NCI-H1105 treated with DMSO at 0.1 percent for 48 hours (cell line): Measurements from ENCODE around the gene TP53AIP1.
A peak's percentile ranks its signal among the peaks of the same experiment; 100 is the strongest.

Experiments used
- DNase-seq: peaks from one replicate; lab custom pipeline; 2025; lab: John Stamatoyannopoulos, UW

TP53AIP1 gene

GRCh38 chr11:128890543-128891368, 51.9 kb downstream of the TP53AIP1 start, which contains the start of gene KCNJ5:
TSS of gene KCNJ5 (plus strand) at chr11:128891356. CDS start at chr11:128911274, 19,918 bp downstream.
- peak; percentile 80 for DNase-seq

DNA sequence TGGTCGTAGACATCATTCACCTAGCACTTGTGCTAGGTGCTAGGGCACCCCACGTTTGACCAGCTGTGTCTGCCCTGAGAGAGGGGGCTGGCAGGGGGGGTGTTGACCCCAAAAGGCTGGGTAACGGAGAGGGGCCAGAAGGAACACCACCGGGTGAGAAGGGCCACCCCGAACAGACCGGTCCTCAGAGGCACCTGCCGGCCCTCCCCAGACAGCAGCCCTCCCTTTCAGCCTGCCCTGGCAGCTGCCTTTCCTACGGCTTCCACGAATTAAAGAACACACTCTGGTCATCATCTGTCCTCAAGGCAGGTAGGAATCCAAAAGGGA, 52.5 kb downstream of the TP53AIP1 start:
- DNase-seq: no peak

GRCh38 chr11:128889657-128890213, 52.9 kb downstream of the TP53AIP1 start:
- DNase-seq: no peak

DNA sequence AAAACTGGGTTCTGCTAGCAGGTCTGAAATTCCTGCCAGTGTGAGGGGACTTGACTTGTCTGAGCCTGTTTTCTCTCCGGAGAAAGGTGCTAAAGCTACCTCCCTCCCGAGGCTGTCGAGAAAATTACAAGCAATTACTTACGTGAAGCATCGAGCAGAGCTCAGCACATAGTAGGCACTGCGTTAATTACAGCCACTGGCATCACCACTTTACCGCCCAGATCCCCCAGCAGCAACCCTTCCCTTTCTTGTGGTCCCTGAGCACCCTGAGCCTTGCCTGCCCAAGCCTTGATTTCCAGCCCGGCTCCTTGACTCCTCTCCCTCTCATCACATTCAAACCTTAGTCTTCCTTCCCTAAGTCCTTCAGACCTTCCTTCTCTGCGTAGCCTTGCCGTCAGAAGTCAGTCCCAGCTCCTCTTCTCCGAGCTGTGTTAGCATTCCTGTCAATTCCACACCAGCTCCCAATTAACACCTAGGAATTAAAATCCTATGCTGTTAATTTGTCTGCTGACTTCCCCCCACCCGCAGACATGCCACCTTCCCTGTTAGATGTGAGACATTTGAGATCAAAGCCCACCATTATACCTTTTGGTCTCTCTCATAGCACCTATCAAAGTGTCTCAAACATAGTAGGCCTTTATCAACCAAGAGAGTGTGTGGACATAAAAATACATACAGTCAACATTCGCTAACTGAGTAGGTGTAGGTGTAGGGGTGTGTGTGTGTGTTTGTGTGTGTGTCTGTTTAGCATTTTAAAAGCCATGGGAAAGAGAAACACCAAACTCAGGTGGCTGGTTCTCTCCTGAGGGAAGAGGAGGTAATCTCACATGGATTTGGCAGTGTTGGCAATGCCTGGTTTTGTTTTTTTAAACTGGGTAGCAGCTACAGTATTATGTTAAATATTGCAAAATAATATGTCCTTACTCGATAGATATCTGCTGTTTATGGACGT, 54.4 kb downstream of the TP53AIP1 start:
- DNase-seq: peak; percentile 61

- DNase-seq: peak; percentile 62
These were observed 56.1 kb downstream of the TP53AIP1 start for GRCh38 chr11:128886406-128887124.
